NT2/D1 (cell line): ENCODE results near the gene TCERG1L.

Source experiments
- SUZ12 ChIP-seq: IDR thresholded peaks from 2 replicates; pipeline ENCODE4 v1.6.1; 2011; ENCODE audit not compliant: insufficient read length, insufficient read depth; ENCODE audit errors: extremely low read depth
- YY1 ChIP-seq: IDR thresholded peaks from 2 replicates; pipeline ENCODE4 v1.6.1; 2011; ENCODE audit not compliant: insufficient read length, insufficient read depth
- ZNF274 ChIP-seq: IDR thresholded peaks from 2 replicates; pipeline ENCODE4 v1.6.1; 2011; ENCODE audit warnings: mild to moderate bottlenecking, low read depth, low read length

- TF ChIP-seq ZNF274 (no peak), YY1 (no peak), SUZ12 (no peak)
Observed at GRCh38 chr10:131323025-131323424, 11.5 kb upstream of the TCERG1L start.
